Measurements from ENCODE around the gene SGK2. TPM values are rescaled to one million over a fixed set of nuclear protein-coding genes. Genes with fewer than 3 reads are reported as not detected.
"Not testable (repeated sequence)": the region's sequence is repeated elsewhere in the genome, so short reads cannot be mapped to it uniquely, and the experiment has no call there.

The SGK2 gene
- total and polyA plus RNA-seq, 5 experiments from 2014 or later = 1.6 to 1.9 TPM; not detected in 3

- Mint-ChIP-seq H3K36me3 (no peaks in the 10 kb centered on the region), H3K27ac (no peak overlapping the region), H3K27me3 (no peaks in the 10 kb centered on the region), H3K4me1 (no peaks in the 10 kb centered on the region), H3K9me3 (no peaks in the 10 kb centered on the region), H3K4me3 (no peak overlapping the region)
- ATAC-seq = no peak
- POLR2A ChIA-PET = no interaction called here
- no peak for DNase-seq
These were observed 11.7 kb downstream of the SGK2 start for GRCh38 chr20:43570496-43570895.

GRCh38 chr20:43571310-43571709 lies 12.5 kb downstream of the SGK2 start:
- H3K27ac Mint-ChIP-seq = no peak overlapping the region
- DNase-seq (no peak), ATAC-seq (no peak)
- H3K4me3 Mint-ChIP-seq = no peak overlapping the region
- no peaks in the 10 kb centered on the region for H3K4me1 Mint-ChIP-seq
- H3K27me3 Mint-ChIP-seq = no peaks in the 10 kb centered on the region
- POLR2A ChIA-PET = no interaction called here
- H3K36me3 Mint-ChIP-seq = no peaks in the 10 kb centered on the region
- H3K9me3 Mint-ChIP-seq = no peaks in the 10 kb centered on the region

DNA sequence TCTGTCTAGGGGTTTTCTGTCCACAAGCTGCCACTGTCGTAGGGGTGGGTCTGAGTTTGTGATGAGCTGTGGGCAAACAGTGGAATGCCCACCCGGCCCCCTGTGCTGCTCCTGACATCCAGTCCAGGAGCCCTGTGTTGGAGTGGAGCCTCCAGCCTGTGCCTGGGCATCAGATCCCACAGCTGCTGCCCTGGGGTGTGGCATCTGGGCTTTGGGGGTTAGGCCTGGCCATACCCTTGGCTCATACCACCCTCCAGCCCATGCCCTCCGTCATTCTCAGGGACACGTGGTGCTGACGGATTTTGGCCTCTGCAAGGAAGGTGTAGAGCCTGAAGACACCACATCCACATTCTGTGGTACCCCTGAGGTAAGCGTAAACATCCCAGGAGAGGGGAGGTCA lies 12.9 kb downstream of the SGK2 start:
- Mint-ChIP-seq H3K4me3 (no peak overlapping the region), H3K27me3 (no peaks in the 10 kb centered on the region), H3K9me3 (no peaks in the 10 kb centered on the region), H3K4me1 (no peaks in the 10 kb centered on the region), H3K36me3 (no peaks in the 10 kb centered on the region), H3K27ac (no peak overlapping the region)
- POLR2A ChIA-PET = no interaction called here
- ATAC-seq (no peak), DNase-seq (no peak)

DNA sequence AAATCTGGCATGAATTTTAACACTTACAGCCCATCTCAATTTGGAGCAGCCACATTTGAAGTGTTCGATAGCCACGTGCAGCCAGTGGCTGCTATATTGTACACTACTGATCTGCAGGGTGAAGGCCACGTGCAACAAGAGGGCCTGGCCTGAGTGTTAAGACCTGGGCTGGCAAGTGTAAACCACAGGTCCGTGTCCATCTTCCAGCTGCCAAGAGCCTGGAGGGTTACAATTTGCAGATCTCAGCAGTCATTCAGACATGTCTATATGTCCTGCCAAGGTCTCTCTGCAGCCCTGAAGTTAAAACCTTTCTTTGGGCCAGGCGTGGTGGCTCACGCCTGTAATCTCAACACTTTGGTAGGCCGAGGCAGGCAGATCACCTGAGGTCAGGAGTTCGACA lies 14.1 kb downstream of the SGK2 start:
- no peaks in the 10 kb centered on the region for H3K36me3 Mint-ChIP-seq
- no peak overlapping the region for H3K4me3 Mint-ChIP-seq
- ATAC-seq = no peak
- DNase-seq = no peak
- POLR2A ChIA-PET = no interaction called here
- H3K4me1 Mint-ChIP-seq = no peaks in the 10 kb centered on the region
- no peaks in the 10 kb centered on the region for H3K27me3 Mint-ChIP-seq
- no peaks in the 10 kb centered on the region for H3K9me3 Mint-ChIP-seq
- H3K27ac Mint-ChIP-seq = no peak overlapping the region

DNA sequence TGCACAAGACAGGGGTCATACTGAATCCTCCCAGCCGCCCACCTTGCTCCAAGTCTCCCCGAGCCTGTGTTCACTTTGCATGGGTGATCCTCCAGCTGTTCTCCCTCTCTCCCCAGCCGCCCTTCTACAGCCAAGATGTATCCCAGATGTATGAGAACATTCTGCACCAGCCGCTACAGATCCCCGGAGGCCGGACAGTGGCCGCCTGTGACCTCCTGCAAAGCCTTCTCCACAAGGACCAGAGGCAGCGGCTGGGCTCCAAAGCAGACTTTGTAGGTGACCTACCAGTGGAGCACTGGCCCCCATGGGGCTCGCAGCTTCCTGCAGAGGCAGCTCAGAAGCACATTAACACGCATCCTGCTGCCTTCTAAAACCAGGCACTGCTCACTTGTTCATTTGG lies 17.3 kb downstream of the SGK2 start:
- Mint-ChIP-seq H3K9me3 (no peaks in the 10 kb centered on the region), H3K27ac (no peak overlapping the region), H3K4me3 (no peak overlapping the region), H3K27me3 (no peaks in the 10 kb centered on the region), H3K36me3 (no peaks in the 10 kb centered on the region), H3K4me1 (peaks cover 0 to 3% (median under 1%) of the 10 kb centered on the region in 4 donors)
- ATAC-seq (no peak), DNase-seq (no peak)
- POLR2A ChIA-PET = no interaction called here

DNA sequence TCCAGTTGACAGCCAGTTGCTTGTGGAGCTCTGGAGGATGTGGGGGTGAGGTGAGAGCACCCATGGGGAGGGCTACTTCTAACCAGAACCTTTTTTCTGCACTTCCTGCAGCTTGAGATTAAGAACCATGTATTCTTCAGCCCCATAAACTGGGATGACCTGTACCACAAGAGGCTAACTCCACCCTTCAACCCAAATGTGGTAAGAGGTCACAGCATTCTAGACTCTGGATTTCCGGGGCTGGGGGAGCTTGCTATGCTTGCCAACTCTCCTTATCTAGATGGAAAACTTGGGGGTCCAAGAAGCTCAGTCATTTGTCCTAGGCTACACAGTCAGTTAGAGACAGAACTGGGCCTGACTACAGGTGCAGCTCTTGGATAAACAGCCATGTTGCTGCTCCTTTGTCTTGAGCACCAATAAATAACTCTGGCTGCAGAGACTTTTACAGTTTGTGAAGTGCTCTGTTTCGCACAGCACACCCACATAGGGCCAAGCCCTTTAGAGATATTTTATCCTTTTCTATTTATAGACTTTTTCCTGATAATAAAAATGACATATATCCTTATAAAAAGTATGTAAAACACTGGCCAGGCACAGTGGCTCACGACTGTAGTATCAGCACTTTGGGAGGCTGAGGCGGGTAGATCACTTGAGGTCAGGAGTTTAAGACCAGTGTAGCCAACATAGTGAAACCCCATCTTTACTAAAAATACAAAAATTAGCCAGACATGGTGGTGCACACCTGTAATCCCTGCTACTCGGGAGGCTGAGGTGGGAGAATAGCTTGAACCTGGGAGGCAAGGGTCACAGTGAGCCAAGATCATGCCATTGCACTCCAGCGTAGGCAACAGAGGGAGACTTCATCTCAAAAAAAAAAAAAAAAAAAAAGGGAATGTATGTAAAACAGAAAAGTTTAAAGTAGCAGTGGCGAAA lies 21.3 kb downstream of the SGK2 start:
- no peaks in the 10 kb centered on the region for H3K36me3 Mint-ChIP-seq
- DNase-seq (no peak), ATAC-seq (no peak)
- H3K4me1 Mint-ChIP-seq = peaks cover 0 to 3% (median under 1%) of the 10 kb centered on the region in 4 donors
- POLR2A ChIA-PET = no interaction called here
- no peaks in the 10 kb centered on the region for H3K9me3 Mint-ChIP-seq
- H3K4me3 Mint-ChIP-seq = no peak overlapping the region
- H3K27ac Mint-ChIP-seq = no peak overlapping the region
- H3K27me3 Mint-ChIP-seq = peaks cover 0 to 1% (median 0%) of the 10 kb centered on the region in 5 donors

DNA sequence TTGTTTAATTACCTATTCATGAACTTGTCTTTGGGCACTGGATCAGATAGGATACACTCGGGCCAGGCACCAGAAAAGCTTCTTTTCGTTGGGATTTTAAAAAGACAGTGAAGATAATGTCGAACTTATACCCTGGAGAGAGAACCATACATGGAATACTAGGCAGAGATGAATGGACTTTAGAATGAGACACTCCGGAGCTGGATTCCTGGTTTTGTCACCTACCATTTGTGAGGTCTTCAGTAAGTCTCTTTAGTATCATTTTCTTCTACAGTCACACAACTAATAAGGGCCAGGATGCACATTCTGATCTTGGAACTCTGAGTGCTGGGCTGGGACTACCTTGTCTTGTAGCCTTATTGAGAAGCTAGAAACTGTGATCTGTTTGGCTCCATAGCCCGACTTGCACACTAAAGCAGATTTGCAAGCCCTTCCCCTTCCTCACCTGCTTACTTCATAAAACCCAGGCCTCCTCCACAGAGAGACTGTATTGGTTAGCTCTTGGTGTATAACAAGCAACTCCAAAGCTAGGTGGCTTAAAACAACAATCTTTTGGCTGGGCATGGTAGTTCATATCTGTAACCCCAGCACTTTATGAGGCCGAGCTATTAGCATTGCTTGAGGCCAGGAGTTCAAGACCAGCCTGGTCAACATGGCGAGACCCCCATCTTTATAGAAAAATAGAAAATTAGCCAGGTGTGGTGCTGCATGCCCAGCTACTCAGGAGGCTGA lies 24.5 kb downstream of the SGK2 start:
- POLR2A ChIA-PET = no interaction called here
- Mint-ChIP-seq H3K9me3 (no peaks in the 10 kb centered on the region), H3K36me3 (no peaks in the 10 kb centered on the region), H3K27ac (no peak overlapping the region), H3K4me1 (peaks cover 0 to 3% (median under 1%) of the 10 kb centered on the region in 4 donors), H3K4me3 (no peak overlapping the region), H3K27me3 (peaks cover 0 to 9% (median 3%) of the 10 kb centered on the region in 5 donors)
- ATAC-seq = no peak
- no peak for DNase-seq

- DNase-seq (no peak), ATAC-seq (no peak)
- POLR2A ChIA-PET = no interaction called here
- Mint-ChIP-seq H3K36me3 (no peaks in the 10 kb centered on the region), H3K4me1 (peaks cover 0 to 3% (median under 1%) of the 10 kb centered on the region in 4 donors), H3K27ac (no peak overlapping the region), H3K9me3 (no peaks in the 10 kb centered on the region), H3K4me3 (no peak overlapping the region), H3K27me3 (peaks cover 0 to 9% (median 3%) of the 10 kb centered on the region in 5 donors)
These were observed 25.2 kb downstream of the SGK2 start for GRCh38 chr20:43583982-43584432.

DNA sequence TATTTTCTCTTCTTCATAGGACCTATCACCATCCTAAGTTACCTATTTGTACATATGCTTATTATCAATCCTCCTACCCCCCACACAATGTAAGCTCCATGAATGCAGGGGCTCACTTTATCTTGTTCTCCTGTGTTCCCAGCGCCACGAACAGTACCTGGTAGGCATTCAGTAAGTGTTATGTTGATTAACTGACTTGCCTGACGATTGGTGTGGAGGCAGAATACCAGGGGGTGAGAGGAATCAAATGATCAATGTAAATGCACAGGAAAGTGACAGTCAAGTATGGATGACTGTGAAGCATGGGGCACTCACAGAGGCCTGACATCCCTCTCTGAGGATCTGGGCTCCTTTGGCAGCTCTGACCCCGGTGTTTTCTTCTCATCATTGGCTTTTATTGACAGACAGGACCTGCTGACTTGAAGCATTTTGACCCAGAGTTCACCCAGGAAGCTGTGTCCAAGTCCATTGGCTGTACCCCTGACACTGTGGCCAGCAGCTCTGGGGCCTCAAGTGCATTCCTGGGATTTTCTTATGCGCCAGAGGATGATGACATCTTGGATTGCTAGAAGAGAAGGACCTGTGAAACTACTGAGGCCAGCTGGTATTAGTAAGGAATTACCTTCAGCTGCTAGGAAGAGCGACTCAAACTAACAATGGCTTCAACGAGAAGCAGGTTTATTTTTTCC lies 25.8 kb downstream of the SGK2 start:
- no peak for DNase-seq
- peaks cover 0 to 9% (median 3%) of the 10 kb centered on the region in 5 donors for H3K27me3 Mint-ChIP-seq
- ATAC-seq = no peak
- no peak overlapping the region for H3K4me3 Mint-ChIP-seq
- H3K9me3 Mint-ChIP-seq = no peaks in the 10 kb centered on the region
- POLR2A ChIA-PET = no interaction called here
- peaks cover 0 to 1% (median under 1%) of the 10 kb centered on the region in 4 donors for H3K4me1 Mint-ChIP-seq
- H3K36me3 Mint-ChIP-seq = no peaks in the 10 kb centered on the region
- no peak overlapping the region for H3K27ac Mint-ChIP-seq

DNA sequence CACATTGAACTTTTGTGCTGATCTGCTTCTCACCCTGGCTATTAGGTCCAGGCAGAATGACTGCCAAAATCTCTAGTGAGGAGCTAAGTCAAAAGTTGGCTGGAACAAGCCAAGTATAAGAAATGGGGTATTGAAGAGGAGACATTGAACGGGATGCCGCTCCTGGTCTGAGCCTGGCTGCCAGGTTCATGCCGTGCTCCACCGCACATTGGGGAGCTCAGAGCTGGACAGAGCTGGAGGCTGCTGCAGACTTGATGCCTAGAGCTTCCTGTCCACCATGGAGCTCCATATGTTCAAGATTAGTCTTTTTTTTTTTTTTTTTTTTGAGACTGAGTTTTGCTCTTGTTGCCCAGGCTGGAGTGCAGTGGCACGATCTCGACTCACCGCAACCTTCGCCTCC lies 27.8 kb downstream of the SGK2 start:
- Mint-ChIP-seq H3K36me3 (no peaks in the 10 kb centered on the region), H3K4me3 (no peak overlapping the region), H3K27me3 (peaks cover 0 to 9% (median 3%) of the 10 kb centered on the region in 5 donors), H3K4me1 (peaks cover 11 to 20% (median 16%) of the 10 kb centered on the region in 4 donors), H3K27ac (peak overlapping the region in 1 of 10 donors; percentile 24), H3K9me3 (no peaks in the 10 kb centered on the region)
- POLR2A ChIA-PET = no interaction called here
- DNase-seq (no peak), ATAC-seq (no peak)

DNA sequence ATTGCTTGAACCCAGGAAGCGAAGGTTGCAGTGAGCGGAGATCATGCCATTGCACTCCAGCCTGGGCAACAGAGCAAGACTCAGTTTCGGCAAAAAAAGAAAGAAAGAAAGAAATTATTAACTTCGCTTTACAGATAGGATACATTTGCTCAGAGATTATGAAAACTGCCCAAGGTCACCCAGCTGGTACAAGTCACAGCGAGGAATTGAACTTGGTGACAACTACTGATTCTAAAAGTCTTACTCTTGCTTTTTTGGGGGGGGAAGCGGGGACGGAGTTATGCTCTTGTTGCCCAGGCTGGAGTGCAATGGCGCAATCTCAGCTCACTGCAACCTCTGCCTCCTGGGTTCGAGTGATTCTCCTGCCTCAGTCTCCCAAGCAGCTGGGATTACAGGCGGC lies 29.7 kb downstream of the SGK2 start:
- H3K4me3 Mint-ChIP-seq = peak overlapping the region in 1 of 10 donors; percentile 63
- POLR2A ChIA-PET = interaction anchor here (1.6 kb wide), 1 partner anchor 131 kb away, joined by 5 read pairs; the partner anchor contains the start of gene SRSF6

GRCh38 chr20:43590036-43590391 lies 31.2 kb downstream of the SGK2 start:
- Mint-ChIP-seq H3K4me3 (peak overlapping the region; percentile 90 to 96 (median 94)), H3K36me3 (peaks cover 0 to 12% (median 0%) of the 10 kb centered on the region in 3 donors), H3K27ac (peak overlapping the region; percentile 95 to 99 (median 97)), H3K4me1 (peaks cover 11 to 22% (median 19%) of the 10 kb centered on the region in 4 donors), H3K9me3 (no peaks in the 10 kb centered on the region), H3K27me3 (peaks cover 0 to 8% (median 3%) of the 10 kb centered on the region in 5 donors)
- DNase-seq (peak in 2 of 10 donors; percentile 1 to 20), ATAC-seq (peak in 1 of 2 donors; percentile 5)
- POLR2A ChIA-PET = interaction anchor here (1.1 to 2.5 kb wide), 2 partner anchors 132 kb away, joined by 3 to 25 read pairs; partner anchors contain the start of gene SRSF6

More for the DNA sequence above, 29.7 kb downstream of the SGK2 start:
- peaks cover 11 to 22% (median 19%) of the 10 kb centered on the region in 4 donors for H3K4me1 Mint-ChIP-seq
- H3K36me3 Mint-ChIP-seq, ATAC-seq, H3K9me3 Mint-ChIP-seq, H3K27me3 Mint-ChIP-seq, DNase-seq, H3K27ac Mint-ChIP-seq: not testable (repeated sequence)
